ENCODE measurements around the gene PPIC. TPM values are rescaled to one million over a fixed set of nuclear protein-coding genes. Genes with fewer than 3 reads are reported as not detected.

Gene PPIC
- polyA plus RNA-seq, 3 donors from 2014 or later, result not detected

Other genes with a start within 250 kb of the PPIC start
- gene SNX24, start 191.1 kb downstream of the PPIC start, polyA plus RNA-seq, result 1 to 10 TPM; 2.1 to 6.4 (median 2.9) TPM
- not detected for gene PRDM6, start 52.5 kb upstream of the PPIC start, polyA plus RNA-seq

Measured in immature natural killer cell (primary cell).